ENCODE data around the gene ANKRD53.

Gene ANKRD53

DNA sequence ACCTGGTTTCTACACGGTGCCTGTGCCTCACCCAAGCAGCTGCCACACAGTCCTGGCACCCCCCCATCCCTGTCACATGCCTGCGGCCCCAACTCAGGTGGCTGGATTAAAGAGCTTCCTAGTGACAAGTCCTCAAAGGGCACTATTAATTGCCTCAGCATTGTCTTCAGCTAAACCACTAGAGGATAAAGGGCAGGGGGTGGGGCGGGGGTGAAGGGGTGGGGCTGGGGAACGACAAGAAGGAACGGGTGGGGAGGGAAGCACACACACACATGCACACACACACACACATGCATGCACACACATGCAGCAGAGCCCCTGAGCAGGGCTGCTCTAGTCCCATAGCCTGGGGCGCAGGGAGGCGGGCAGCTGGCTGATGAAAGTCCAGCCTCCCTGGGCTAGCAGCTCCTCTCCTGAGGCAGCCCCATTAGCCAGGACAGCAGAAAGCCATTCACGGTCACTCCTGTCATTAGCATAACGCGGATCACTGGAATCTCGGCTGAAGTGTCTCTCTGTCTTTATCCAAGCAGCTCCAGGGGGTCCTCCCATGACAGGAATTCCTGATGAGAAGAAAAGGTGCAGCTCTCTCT is 23.6 kb downstream of the ANKRD53 start:
- Histone ChIP-seq H3K36me3 (ENCODE audit: low read length) (no peaks in the 10 kb centered on the region), H3K4me3 (ENCODE audit: insufficient read depth, low read length, poor library complexity, severe bottlenecking) (no peak overlapping the region)

GRCh38 chr2:71003396-71003795 is 25.0 kb downstream of the ANKRD53 start:
- H4K20me1 ChIP-seq (ENCODE audit: low read depth, low read length), result no peaks in the 10 kb centered on the region
- H3K9me2 ChIP-seq (replicated peaks; ENCODE audit: insufficient read depth, low read length), result no peaks in the 10 kb centered on the region
- TF ChIP-seq, protein P1, sequence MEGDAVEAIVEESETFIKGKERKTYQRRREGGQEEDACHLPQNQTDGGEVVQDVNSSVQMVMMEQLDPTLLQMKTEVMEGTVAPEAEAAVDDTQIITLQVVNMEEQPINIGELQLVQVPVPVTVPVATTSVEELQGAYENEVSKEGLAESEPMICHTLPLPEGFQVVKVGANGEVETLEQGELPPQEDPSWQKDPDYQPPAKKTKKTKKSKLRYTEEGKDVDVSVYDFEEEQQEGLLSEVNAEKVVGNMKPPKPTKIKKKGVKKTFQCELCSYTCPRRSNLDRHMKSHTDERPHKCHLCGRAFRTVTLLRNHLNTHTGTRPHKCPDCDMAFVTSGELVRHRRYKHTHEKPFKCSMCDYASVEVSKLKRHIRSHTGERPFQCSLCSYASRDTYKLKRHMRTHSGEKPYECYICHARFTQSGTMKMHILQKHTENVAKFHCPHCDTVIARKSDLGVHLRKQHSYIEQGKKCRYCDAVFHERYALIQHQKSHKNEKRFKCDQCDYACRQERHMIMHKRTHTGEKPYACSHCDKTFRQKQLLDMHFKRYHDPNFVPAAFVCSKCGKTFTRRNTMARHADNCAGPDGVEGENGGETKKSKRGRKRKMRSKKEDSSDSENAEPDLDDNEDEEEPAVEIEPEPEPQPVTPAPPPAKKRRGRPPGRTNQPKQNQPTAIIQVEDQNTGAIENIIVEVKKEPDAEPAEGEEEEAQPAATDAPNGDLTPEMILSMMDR (IDR thresholded peaks at IDR 0.05; ENCODE audit: insufficient read depth, low read length, poor library complexity, severe bottlenecking), result no peak
- no peak for TF ChIP-seq EZH2phosphoT487 (conservative IDR thresholded peaks at IDR 0.05; ENCODE audit: low read length)
- H3K4me3 ChIP-seq (ENCODE audit: insufficient read depth, low read length, poor library complexity, severe bottlenecking), result no peak overlapping the region
- H3K36me3 ChIP-seq (ENCODE audit: low read length), result no peaks in the 10 kb centered on the region
- no peak overlapping the region for H3K4me2 ChIP-seq (ENCODE audit: low read depth, low read length, poor library complexity, severe bottlenecking)
- no peaks in the 10 kb centered on the region for H3F3A ChIP-seq (ENCODE audit: insufficient read depth)
- H3K9ac ChIP-seq (ENCODE audit: low read length), result no peak overlapping the region
- no peak overlapping the region for H2AFZ ChIP-seq (ENCODE audit: low read depth, low read length, severe bottlenecking)
- no peaks in the 10 kb centered on the region for H3K9me3 ChIP-seq (ENCODE audit: insufficient read depth, low read length)
- H3K27ac ChIP-seq (ENCODE audit: low read depth, low read length), result no peak overlapping the region
- H3K27me3 ChIP-seq (ENCODE audit: low read length), result no peaks in the 10 kb centered on the region
- no peaks in the 10 kb centered on the region for H3K79me2 ChIP-seq (ENCODE audit: insufficient read depth, low read length)

More for the DNA sequence above, 23.6 kb downstream of the ANKRD53 start:
- Histone ChIP-seq H3K27ac (ENCODE audit: low read depth, low read length) (no peak overlapping the region), H2AFZ (ENCODE audit: low read depth, low read length, severe bottlenecking) (no peak overlapping the region), H3K27me3 (ENCODE audit: low read length) (no peaks in the 10 kb centered on the region), H3K9ac (ENCODE audit: low read length) (no peak overlapping the region), H3F3A (ENCODE audit: insufficient read depth) (no peaks in the 10 kb centered on the region), H3K79me2 (ENCODE audit: insufficient read depth, low read length) (no peaks in the 10 kb centered on the region), H3K9me2 (replicated peaks; ENCODE audit: insufficient read depth, low read length) (no peaks in the 10 kb centered on the region), H3K4me2 (ENCODE audit: low read depth, low read length, poor library complexity, severe bottlenecking) (no peak overlapping the region), H4K20me1 (ENCODE audit: low read depth, low read length) (no peaks in the 10 kb centered on the region), H3K9me3 (ENCODE audit: insufficient read depth, low read length) (no peaks in the 10 kb centered on the region)
- no peak for TF ChIP-seq EZH2phosphoT487 (conservative IDR thresholded peaks at IDR 0.05; ENCODE audit: low read length)
- TF ChIP-seq, protein P1 (IDR thresholded peaks at IDR 0.05; ENCODE audit: insufficient read depth, low read length, poor library complexity, severe bottlenecking), result no peak

- H3K27ac ChIP-seq (ENCODE audit: low read depth, low read length), result no peak overlapping the region
- no peak overlapping the region for H3K4me2 ChIP-seq (ENCODE audit: low read depth, low read length, poor library complexity, severe bottlenecking)
- H3K9ac ChIP-seq (ENCODE audit: low read length), result no peak overlapping the region
- H3K4me3 ChIP-seq (ENCODE audit: insufficient read depth, low read length, poor library complexity, severe bottlenecking), result no peak overlapping the region
- TF ChIP-seq, protein P1 (IDR thresholded peaks at IDR 0.05; ENCODE audit: insufficient read depth, low read length, poor library complexity, severe bottlenecking), result no peak
- TF ChIP-seq EZH2phosphoT487 (conservative IDR thresholded peaks at IDR 0.05; ENCODE audit: low read length), result no peak
- no peaks in the 10 kb centered on the region for H3K36me3 ChIP-seq (ENCODE audit: low read length)
- no peaks in the 10 kb centered on the region for H4K20me1 ChIP-seq (ENCODE audit: low read depth, low read length)
- no peaks in the 10 kb centered on the region for H3K27me3 ChIP-seq (ENCODE audit: low read length)
- no peaks in the 10 kb centered on the region for H3F3A ChIP-seq (ENCODE audit: insufficient read depth)
- H2AFZ ChIP-seq (ENCODE audit: low read depth, low read length, severe bottlenecking), result no peak overlapping the region
- H3K9me3 ChIP-seq (ENCODE audit: insufficient read depth, low read length), result no peaks in the 10 kb centered on the region
- no peaks in the 10 kb centered on the region for H3K79me2 ChIP-seq (ENCODE audit: insufficient read depth, low read length)
- H3K9me2 ChIP-seq (replicated peaks; ENCODE audit: insufficient read depth, low read length), result no peaks in the 10 kb centered on the region
Measured at GRCh38 chr2:71003966-71004755, 25.7 kb downstream of the ANKRD53 start.
